Skeletal muscle tissue (tissue), 4 donors: ENCODE results near the gene MYBPC2. TPM values are rescaled to one million over a fixed set of nuclear protein-coding genes. Genes with fewer than 3 reads are reported as not detected.

Source experiments
- H3K27ac ChIP-seq: one replicate; pipeline ENCODE4 v1.7.0; 2013; ENCODE audit warnings: mild to moderate bottlenecking, low read depth, low read length, inconsistent platforms
- H3K27me3 ChIP-seq, 3 donors: one replicate each; pipeline ENCODE4 v1.7.0; 2013; ENCODE audit warnings: low read length in 3 of 3; ENCODE audit not compliant: control insufficient read depth in 3 of 3, insufficient read depth in 3 of 3
- H3K36me3 ChIP-seq, 3 donors: one replicate each; pipeline ENCODE4 v1.7.0; 2013; ENCODE audit warnings: low read length in 3 of 3; ENCODE audit not compliant: control insufficient read depth in 3 of 3, insufficient read depth in 3 of 3
- H3K4me1 ChIP-seq, 3 donors: one replicate each; pipeline ENCODE4 v1.7.0; 2013; ENCODE audit warnings: low read length in 3 of 3, mild to moderate bottlenecking in 3 of 3; ENCODE audit not compliant: control insufficient read depth in 3 of 3, insufficient read depth in 3 of 3
- H3K4me3 ChIP-seq, 3 donors: one replicate each; pipeline ENCODE4 v1.7.0; 2013; ENCODE audit warnings: low read length in 3 of 3
- H3K9ac ChIP-seq, 3 donors: one replicate each; pipeline ENCODE4 v1.7.0; 2013; ENCODE audit warnings: low read length in 3 of 3, mild to moderate bottlenecking in 3 of 3, moderate library complexity in 2 of 3, low read depth in 1 of 3
- H3K9me3 ChIP-seq, 3 donors: one replicate each; pipeline ENCODE4 v1.7.0; 2013; ENCODE audit warnings: low read length in 3 of 3; ENCODE audit not compliant: control insufficient read depth in 3 of 3
- total RNA-seq: library from RNA; depleted of rRNA; stranded (reverse); fragments of >200 nt; gene quantifications from one replicate; pipeline ENCODE4 v1.2.3, GENCODE V29; 2014
- donor health status: Osteomylitis.

MYBPC2 gene
- total RNA-seq, 1 donor from 2014 or later, result 119 TPM

DNA sequence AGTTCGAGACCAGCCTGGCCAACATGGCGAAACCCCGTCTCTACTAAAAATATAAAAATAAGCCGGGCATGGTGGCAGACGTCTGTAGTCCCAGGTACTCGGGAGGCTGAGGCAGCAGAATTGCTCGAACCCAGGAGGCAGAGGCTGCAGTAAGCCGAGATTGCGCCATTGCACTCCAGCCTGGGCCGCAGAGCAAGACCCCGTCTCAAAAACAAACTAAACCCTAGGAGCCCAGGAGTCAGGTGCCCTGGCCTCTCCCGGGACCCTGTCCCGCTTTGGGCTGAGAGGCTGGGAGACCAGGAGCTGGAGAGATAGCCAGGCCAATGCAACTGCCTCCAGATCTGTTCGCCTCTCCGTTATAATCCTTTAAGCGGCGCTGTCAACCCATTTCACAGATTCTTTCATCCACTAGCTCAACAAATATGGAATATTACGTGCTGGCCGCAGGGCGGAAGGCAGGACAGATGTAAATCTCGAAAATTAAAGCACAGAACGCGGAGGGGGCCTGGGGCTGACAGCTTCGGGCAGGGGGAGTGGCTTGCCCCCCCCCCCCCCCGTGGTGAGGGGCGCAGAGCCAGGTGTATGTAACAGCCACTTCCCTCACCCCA, 5.3 kb upstream of the MYBPC2 start:
- Histone ChIP-seq H3K27ac (peak overlapping the region; percentile 84), H3K36me3 (no peaks in the 10 kb centered on the region), H3K9me3 (no peaks in the 10 kb centered on the region), H3K4me1 (peaks cover 20 to 31% (median 20%) of the 10 kb centered on the region in 3 donors), H3K9ac (peak overlapping the region; percentile 36 to 72 (median 48)), H3K4me3 (peak overlapping the region; percentile 15 to 61 (median 24)), H3K27me3 (peaks cover 0 to 20% (median 1%) of the 10 kb centered on the region in 3 donors)

DNA sequence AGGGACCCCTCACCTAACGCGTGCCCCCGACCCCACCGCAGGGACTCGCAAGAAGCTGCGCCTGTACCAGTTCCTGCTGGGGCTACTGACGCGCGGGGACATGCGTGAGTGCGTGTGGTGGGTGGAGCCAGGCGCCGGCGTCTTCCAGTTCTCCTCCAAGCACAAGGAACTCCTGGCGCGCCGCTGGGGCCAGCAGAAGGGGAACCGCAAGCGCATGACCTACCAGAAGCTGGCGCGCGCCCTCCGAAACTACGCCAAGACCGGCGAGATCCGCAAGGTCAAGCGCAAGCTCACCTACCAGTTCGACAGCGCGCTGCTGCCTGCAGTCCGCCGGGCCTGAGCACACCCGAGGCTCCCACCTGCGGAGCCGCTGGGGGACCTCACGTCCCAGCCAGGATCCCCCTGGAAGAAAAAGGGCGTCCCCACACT, 4.7 kb upstream of the MYBPC2 start:
- H3K27ac ChIP-seq, result peak overlapping the region; percentile 84
- H3K36me3 ChIP-seq, result no peaks in the 10 kb centered on the region
- H3K9ac ChIP-seq, result peak overlapping the region; percentile 36 to 72 (median 48)
- peaks cover 22 to 34% (median 24%) of the 10 kb centered on the region in 3 donors for H3K4me1 ChIP-seq
- H3K4me3 ChIP-seq, result peak overlapping the region; percentile 24 to 61 (median 30)
- H3K9me3 ChIP-seq, result no peaks in the 10 kb centered on the region
- peaks cover 0 to 23% (median 5%) of the 10 kb centered on the region in 3 donors for H3K27me3 ChIP-seq

DNA sequence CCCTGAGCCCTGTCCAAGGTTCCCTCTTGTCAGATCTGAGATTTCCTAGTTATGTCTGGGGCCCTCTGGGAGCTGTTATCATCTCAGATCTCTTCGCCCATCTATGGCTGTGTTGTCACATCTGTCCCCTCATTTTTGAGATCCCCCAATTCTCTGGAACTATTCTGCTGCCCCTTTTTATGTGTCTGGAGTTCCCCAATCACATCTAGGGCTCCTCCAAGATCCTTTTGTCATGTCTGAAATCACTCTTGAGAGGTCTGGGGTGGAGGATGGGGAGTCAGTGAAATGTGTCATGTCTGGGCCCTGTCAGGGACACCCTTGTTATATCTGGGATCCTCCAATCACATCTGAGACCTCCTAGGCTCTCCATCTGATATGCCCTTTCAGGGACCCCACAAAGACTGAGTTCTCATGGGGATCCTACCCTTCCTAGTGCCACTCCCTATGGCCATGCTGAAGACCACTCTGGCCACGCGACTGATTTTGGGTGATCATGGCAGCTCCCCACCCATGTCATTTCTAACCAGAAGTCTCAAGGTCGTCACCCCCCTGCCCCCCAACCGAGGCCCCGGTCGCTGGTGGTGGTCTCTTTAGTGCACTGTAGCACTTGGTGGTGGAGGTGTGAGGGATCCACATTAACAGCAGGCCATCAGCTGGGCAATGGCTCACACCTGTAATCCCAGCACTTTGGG, 3.8 kb upstream of the MYBPC2 start:
- no peaks in the 10 kb centered on the region for H3K36me3 ChIP-seq
- peak overlapping the region; percentile 18 to 72 (median 36) for H3K9ac ChIP-seq
- peaks cover 0 to 23% (median 5%) of the 10 kb centered on the region in 3 donors for H3K27me3 ChIP-seq
- peak overlapping the region; percentile 84 for H3K27ac ChIP-seq
- H3K4me1 ChIP-seq, result peaks cover 22 to 35% (median 24%) of the 10 kb centered on the region in 3 donors
- H3K9me3 ChIP-seq, result no peaks in the 10 kb centered on the region
- no peak overlapping the region for H3K4me3 ChIP-seq

DNA sequence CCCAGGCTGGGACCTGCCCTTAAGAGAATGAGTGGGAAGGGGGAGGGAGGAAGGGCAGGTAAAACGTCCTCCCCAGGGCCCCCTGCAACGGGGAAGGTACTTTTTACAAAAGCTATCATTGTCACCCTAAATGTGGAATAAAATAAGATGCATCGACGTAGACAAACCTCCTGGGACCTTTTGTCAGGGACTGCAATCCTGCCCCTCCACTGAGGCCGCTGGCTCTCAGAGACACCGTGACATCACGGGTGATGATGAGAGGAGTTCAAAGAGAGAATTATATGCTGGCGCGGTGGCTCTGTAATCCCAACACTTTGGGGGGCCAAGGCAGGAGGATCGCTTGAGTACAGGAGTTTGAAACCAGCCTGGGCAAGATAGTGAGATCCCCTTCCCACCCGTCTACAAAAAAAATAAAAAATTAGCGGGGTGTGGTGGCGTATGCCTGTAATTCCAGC, 1.8 kb upstream of the MYBPC2 start:
- Histone ChIP-seq H3K4me1 (peaks cover 24 to 43% (median 35%) of the 10 kb centered on the region in 3 donors), H3K27ac (peak overlapping the region; percentile 94), H3K36me3 (peaks cover 0 to 5% (median 3%) of the 10 kb centered on the region in 3 donors), H3K9ac (peak overlapping the region; percentile 77 to 85 (median 77)), H3K27me3 (peaks cover 0 to 24% (median 5%) of the 10 kb centered on the region in 3 donors), H3K4me3 (peak overlapping the region; percentile 74 to 86 (median 85)), H3K9me3 (no peaks in the 10 kb centered on the region)

DNA sequence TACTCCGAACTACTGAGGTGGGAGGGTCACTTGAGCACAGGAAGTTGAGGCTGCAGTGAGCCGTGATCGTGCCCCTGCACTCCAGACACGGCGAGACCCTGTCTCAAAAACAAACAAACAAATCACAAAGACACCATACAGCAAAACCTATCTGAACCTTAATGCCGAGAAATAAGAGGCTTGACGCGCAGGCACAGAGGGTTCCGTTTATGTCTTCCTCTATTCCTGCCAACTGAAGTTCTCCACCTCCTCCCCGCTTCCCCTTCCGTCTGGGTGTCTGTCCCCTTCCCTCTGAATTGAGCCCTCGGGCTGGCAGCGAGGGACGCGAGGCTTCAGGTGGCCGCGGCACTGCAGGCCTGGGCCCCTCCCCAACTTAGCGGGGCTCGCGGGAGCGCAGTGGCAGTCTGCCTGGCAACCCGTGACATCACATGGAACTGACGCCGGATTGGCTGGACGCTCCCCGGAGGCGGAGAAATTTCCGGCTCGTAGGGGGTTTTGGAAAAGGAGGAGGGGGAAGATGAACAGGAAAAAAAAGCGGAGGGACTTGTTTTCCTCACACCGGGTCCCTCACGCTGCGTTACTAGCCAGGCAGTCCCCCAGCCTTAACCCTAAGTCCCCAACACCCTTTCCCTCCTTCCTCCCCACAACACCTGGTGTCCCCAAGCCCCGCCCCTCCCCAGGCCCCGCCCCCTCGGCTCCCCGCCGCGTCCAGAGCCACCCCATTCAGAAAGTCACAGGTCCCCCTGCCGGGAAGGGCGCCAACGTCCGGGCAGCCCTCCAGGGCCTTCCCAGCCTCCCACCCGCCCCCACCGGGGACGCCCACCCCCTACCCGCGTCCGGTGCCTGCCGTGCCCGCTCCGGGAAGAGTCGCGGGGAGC, 1.1 kb upstream of the MYBPC2 start:
- Histone ChIP-seq H3K9ac (peak overlapping the region; percentile 77 to 85 (median 85)), H3K36me3 (peaks cover 0 to 12% (median 7%) of the 10 kb centered on the region in 3 donors), H3K4me3 (peak overlapping the region; percentile 74 to 86 (median 85)), H3K27me3 (peaks cover 0 to 24% (median 5%) of the 10 kb centered on the region in 3 donors), H3K4me1 (peaks cover 24 to 50% (median 38%) of the 10 kb centered on the region in 3 donors), H3K9me3 (no peaks in the 10 kb centered on the region), H3K27ac (peak overlapping the region; percentile 94)

DNA sequence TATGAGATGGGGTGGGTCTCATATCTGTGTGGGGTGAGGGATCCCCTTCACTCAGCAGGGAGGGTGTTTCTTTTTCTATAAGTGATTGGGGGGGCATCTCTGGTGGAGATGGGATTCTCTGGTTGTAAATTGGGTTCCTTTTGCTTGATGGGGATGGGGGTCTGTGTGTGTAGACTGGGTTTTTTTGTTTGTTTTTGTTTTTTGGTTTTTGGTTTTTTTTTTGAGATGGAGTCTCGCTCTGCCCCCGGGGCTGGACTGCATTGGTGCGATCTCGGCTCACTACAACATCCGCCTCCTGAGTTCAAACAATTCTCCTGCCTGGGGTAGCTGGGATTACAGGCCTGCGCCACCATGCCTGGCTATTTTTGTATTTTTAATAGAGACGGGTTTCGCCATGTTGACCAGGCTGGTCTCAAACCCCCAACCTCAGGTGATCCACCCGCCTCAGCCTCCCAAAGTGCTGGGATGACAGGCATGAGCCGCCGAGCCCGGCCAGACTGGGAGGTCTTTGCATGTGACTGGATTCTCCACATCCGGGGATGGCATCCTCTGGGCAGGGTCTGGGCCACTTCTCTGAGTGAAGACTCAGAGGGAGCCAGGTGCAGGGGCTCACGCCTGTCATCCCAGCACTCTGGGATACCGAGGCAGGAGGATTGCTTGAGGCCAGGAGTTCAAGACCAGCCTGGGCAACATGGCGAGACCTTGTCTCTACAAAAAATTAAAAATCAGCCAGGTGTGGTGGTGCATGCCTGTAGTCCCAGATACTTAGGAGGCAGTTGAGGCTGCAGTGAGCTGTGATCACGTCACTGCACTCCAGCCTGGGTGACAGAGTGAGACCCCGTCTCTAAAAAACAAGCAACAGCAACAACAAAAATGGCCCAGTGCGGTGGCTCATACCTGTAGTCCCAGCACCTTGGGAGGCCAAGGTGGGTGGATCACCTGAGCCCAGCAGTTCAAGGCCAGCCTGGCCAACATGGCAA, 799 bp downstream of the MYBPC2 start:
- peak overlapping the region; percentile 85 to 91 (median 86) for H3K9ac ChIP-seq
- H3K4me3 ChIP-seq, result peak overlapping the region; percentile 77 to 82 (median 79)
- H3K9me3 ChIP-seq, result no peaks in the 10 kb centered on the region
- H3K4me1 ChIP-seq, result peaks cover 20 to 46% (median 33%) of the 10 kb centered on the region in 3 donors
- H3K27me3 ChIP-seq, result peaks cover 4 to 29% (median 5%) of the 10 kb centered on the region in 3 donors
- H3K27ac ChIP-seq, result peak overlapping the region; percentile 94
- H3K36me3 ChIP-seq, result peaks cover 2 to 31% (median 21%) of the 10 kb centered on the region in 3 donors

DNA sequence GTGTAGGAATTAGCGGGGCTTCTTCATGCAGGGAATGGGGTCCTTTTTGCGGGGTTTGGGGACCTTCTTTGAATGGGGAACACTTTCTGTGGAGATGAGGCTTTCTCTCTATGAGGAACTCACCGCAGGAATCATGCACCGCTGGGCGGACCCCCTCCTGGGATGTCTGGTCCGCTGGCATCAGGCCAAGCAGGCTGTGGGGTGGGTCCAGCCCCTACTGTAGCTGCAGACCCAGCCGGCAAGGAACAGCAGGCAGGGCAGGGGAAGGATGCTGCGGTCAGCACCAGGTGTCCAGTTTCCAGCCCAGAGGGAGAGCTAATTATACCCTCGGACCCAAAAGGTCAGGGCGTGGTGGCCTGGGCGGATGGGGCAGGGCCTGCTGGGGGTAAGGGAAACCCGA, 1.8 kb downstream of the MYBPC2 start:
- H3K36me3 ChIP-seq, result peaks cover 2 to 31% (median 21%) of the 10 kb centered on the region in 3 donors
- peaks cover 4 to 29% (median 5%) of the 10 kb centered on the region in 3 donors for H3K27me3 ChIP-seq
- no peaks in the 10 kb centered on the region for H3K9me3 ChIP-seq
- H3K9ac ChIP-seq, result peak overlapping the region; percentile 66 to 86 (median 85)
- H3K27ac ChIP-seq, result no peak overlapping the region
- peak overlapping the region; percentile 69 to 82 (median 79) for H3K4me3 ChIP-seq
- H3K4me1 ChIP-seq, result peaks cover 15 to 37% (median 31%) of the 10 kb centered on the region in 3 donors

DNA sequence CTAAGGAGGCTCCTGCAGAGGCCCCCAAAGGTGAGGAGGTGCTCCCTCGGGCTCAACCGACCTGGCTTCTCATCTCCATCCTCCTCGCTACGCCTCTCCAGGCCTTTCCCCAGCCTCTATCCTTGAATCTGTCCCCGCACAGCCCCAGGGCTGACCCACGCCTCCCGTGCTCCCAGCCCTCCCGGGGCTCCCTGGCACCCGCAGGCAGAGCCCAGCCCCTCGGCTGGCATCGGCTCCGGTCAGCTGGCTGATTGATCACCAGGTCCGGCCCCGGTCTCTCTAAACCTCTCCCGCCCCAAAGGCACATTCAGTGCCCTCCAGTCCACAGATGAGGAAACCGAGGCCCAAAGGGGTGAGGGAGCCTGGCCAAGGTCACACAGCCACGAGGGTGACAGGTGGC, 2.5 kb downstream of the MYBPC2 start:
- Histone ChIP-seq H3K9ac (peak overlapping the region; percentile 43 to 62 (median 53)), H3K4me3 (peak overlapping the region in 2 of 3 donors; percentile 13 to 58), H3K9me3 (no peaks in the 10 kb centered on the region), H3K27me3 (peaks cover 4 to 25% (median 5%) of the 10 kb centered on the region in 3 donors), H3K27ac (peak overlapping the region; percentile 58), H3K4me1 (peaks cover 17 to 41% (median 31%) of the 10 kb centered on the region in 3 donors), H3K36me3 (peaks cover 2 to 35% (median 27%) of the 10 kb centered on the region in 3 donors)
